Endothelial cell of umbilical vein (primary cell): ENCODE results near the gene JARID2.

ENCODE experiments used
- CTCF ChIP-seq, 2 donors: IDR thresholded peaks; 1 replicate in 1 of 2; 2 replicates in 1 of 2; pipeline ENCODE4 v1.5.1; 2011; ENCODE audit warnings: low read length in 2 of 2, mild to moderate bottlenecking in 2 of 2, moderate library complexity in 2 of 2, control low read depth in 1 of 2, inconsistent platforms in 1 of 2, low read depth in 1 of 2; ENCODE audit not compliant: insufficient read depth in 1 of 2; ENCODE audit errors: extremely low read depth in 1 of 2
- EZH2 ChIP-seq: IDR thresholded peaks from 2 replicates; pipeline ENCODE4 v1.6.1; 2012; ENCODE audit warnings: borderline replicate concordance, low read depth, mild to moderate bottlenecking, moderate library complexity, low read length, inconsistent platforms; ENCODE audit not compliant: severe bottlenecking
- MAX ChIP-seq: IDR thresholded peaks from 2 replicates; pipeline ENCODE4 v1.6.1; 2011; ENCODE audit not compliant: insufficient read depth, insufficient read length
- POLR2A ChIP-seq: IDR thresholded peaks from 2 replicates; pipeline ENCODE4 v1.6.1; 2012; ENCODE audit warnings: low read depth, mild to moderate bottlenecking, control low read depth, low read length

DNA sequence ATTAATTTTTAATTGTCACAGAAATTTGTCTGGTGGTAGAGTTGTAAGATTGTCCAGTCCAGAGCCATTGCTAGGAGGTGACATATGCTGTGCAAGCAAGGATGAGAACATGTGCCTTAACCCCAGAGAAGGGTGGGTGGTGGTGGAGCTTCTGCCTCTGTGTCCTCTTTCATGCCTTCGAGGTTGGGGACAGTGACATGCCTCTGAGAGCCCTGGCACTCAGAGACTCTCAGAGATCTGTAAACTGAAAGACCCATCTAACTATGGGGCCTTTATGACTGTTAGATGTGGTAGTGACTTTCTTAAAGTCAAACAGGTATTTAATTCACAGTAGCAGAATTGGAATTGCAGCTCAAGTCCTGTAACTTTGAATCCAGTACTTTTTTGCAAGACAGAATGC, 132.4 kb downstream of the JARID2 start:
- no peak for TF ChIP-seq MAX
- TF ChIP-seq EZH2: no peak
- TF ChIP-seq CTCF (IDR thresholded peaks at IDR 0.05; ENCODE audit: extremely low read depth in 1 of 2, insufficient read depth in 1 of 2, low read depth in 1 of 2, low read length in 2 of 2): no peak
- TF ChIP-seq POLR2A: no peak
